Measurements from ENCODE around the gene KCND3. TPM values are rescaled to one million over a fixed set of nuclear protein-coding genes. Genes with fewer than 3 reads are reported as not detected.

The KCND3 gene
- total and polyA plus RNA-seq, 8 donors, result 0.87 to 15.8 (median 4.5) TPM

DNA sequence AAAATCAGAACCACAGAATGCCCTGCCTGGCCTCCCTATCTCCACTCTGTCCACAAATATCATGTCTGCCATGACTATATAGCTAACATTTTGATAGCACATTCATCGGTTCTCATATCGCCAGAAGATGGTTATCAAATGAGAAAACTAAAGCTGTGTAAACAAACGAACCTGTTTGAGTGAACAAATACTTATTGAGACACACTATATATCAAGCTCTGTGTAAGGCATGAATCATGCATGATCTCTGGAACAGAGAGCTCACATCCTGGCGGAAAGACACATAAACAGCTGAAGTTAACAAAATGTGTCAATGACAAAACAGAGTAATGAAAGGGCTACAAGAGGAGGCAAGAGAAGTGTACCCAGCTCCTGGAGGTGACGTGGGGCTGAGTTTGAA, 13.1 kb downstream of the KCND3 start:
- intact Hi-C loops (cut with DNase I; ENCODE audit: low total_unique reads), result no loop called here
- 19 to 45% (median 32%) methylated on average over 5 of the region's 5 CpGs for WGBS, 5 donors
- TF ChIP-seq POLR2AphosphoS5 (IDR thresholded peaks at IDR 0.05) (peak in 1 of 3 donors; percentile 31), POLR2A (IDR thresholded peaks at IDR 0.05) (no peak)
- Histone ChIP-seq H3K9me3 (no peaks in the 10 kb centered on the region), H3K4me3 (no peak overlapping the region), H3K27ac (peak overlapping the region in 1 of 5 donors; percentile 2), H3K36me3 (peaks cover 0 to 11% (median 4%) of the 10 kb centered on the region in 4 donors), H3K27me3 (peaks cover 0 to 9% (median 0%) of the 10 kb centered on the region in 3 donors), H3K4me1 (peaks cover 6 to 22% (median 16%) of the 10 kb centered on the region in 4 donors)
- DNase-seq, result no peak

DNA sequence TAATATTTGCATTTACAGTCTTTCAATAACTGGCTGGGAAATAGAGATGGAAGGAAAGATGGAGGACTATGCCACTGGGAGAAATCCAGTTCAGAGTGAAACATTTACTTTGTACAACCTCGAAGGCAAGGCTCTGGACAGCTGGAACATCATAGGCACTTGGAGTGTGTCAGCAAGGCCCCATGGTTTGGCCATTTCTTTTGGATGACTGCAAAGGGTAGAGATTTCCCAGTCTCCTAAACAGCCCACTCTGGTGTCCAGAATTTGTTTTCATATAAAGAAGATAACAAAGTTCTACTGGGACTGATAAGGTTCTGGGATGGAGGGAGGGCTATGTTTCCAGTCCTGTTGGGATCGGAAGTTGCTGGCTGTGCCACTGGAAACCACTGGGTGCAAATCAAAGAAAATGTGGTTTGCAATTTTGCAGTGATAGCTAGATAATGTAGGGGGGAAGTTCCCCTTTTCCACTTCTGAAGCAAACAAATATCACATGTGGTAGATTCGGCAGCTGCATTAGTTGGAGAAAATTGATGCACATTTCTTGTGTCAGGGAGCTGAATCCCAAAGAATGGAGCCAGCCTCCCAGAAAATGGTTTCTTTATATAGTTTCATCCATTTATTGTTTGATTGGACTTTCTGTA, 16.2 kb downstream of the KCND3 start:
- Histone ChIP-seq H3K4me1 (peaks cover 6 to 27% (median 13%) of the 10 kb centered on the region in 4 donors), H3K36me3 (peaks cover 0 to 10% (median 2%) of the 10 kb centered on the region in 4 donors), H3K4me3 (no peak overlapping the region), H3K27me3 (peaks cover 0 to 9% (median 0%) of the 10 kb centered on the region in 3 donors), H3K27ac (no peak overlapping the region), H3K9me3 (no peaks in the 10 kb centered on the region)
- intact Hi-C loops (cut with DNase I; ENCODE audit: low total_unique reads), result no loop called here
- TF ChIP-seq EP300 (IDR thresholded peaks at IDR 0.05), result no peak
- TF ChIP-seq, protein P1, sequence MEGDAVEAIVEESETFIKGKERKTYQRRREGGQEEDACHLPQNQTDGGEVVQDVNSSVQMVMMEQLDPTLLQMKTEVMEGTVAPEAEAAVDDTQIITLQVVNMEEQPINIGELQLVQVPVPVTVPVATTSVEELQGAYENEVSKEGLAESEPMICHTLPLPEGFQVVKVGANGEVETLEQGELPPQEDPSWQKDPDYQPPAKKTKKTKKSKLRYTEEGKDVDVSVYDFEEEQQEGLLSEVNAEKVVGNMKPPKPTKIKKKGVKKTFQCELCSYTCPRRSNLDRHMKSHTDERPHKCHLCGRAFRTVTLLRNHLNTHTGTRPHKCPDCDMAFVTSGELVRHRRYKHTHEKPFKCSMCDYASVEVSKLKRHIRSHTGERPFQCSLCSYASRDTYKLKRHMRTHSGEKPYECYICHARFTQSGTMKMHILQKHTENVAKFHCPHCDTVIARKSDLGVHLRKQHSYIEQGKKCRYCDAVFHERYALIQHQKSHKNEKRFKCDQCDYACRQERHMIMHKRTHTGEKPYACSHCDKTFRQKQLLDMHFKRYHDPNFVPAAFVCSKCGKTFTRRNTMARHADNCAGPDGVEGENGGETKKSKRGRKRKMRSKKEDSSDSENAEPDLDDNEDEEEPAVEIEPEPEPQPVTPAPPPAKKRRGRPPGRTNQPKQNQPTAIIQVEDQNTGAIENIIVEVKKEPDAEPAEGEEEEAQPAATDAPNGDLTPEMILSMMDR (IDR thresholded peaks at IDR 0.05), result no peak
- no peak for TF ChIP-seq POLR2A (IDR thresholded peaks at IDR 0.05)
- TF ChIP-seq POLR2AphosphoS5 (IDR thresholded peaks at IDR 0.05), result no peak
- DNase-seq, result no peak
- 55 to 71% (median 57%) methylated on average over 3 of the region's 3 CpGs for WGBS, 5 donors

DNA sequence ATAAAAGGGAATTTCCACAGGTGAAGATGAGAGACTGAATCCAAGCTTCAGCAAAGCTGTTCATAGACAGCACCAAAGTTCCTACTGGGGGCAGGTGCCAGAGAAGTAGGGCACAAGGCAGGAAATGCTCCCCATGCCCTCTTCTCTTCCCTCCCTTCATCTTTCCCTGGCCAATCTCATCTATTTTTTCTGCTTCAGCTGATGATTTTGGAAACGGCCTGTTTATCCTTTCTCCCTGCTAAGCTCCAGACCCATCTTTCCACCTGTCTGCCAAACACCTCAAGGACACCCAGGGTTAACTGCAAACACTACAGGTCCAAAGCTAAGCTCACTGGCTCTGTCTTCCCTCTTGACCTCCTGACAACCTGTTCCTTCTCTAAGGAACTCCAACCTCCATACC, 18.1 kb downstream of the KCND3 start:
- intact Hi-C loops (cut with DNase I; ENCODE audit: low total_unique reads), result no loop called here
- DNase-seq, result no peak
- Histone ChIP-seq H3K27me3 (peaks cover 0 to 6% (median 0%) of the 10 kb centered on the region in 3 donors), H3K4me3 (no peak overlapping the region), H3K4me1 (peaks cover 0 to 28% (median 7%) of the 10 kb centered on the region in 4 donors), H3K9me3 (no peaks in the 10 kb centered on the region), H3K36me3 (peaks cover 0 to 10% (median 2%) of the 10 kb centered on the region in 4 donors), H3K27ac (no peak overlapping the region)
- no peak for TF ChIP-seq POLR2AphosphoS5 (IDR thresholded peaks at IDR 0.05)
- WGBS, 5 donors, result 40 to 59% (median 52%) methylated on average over 1 of the region's 1 CpG

DNA sequence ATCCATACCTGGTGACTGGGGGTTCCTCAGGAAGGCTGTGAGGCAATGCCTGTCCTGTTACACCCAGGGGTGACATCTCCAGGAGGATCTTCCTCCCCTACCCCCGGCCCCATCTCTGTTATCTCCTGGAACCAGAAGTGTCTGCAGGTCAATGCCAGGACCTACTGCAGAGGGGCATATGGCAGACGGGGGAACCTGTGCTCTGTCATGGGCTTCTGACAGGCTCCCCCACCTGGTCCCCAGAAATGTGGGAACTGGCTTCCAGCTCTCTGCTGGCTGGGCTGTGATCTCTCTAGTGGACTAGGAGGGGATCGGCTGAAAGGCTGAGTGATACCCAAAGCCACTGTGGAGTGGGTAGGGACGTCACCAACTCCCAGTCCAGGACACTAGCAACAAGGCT, 21.0 kb downstream of the KCND3 start:
- H3K4me3 ChIP-seq, result no peak overlapping the region
- TF ChIP-seq, protein P1 (IDR thresholded peaks at IDR 0.05), result no peak
- no peak for TF ChIP-seq POLR2AphosphoS5 (IDR thresholded peaks at IDR 0.05)
- no peak for TF ChIP-seq POLR2A (IDR thresholded peaks at IDR 0.05)
- no peak for TF ChIP-seq EP300 (IDR thresholded peaks at IDR 0.05)

DNA sequence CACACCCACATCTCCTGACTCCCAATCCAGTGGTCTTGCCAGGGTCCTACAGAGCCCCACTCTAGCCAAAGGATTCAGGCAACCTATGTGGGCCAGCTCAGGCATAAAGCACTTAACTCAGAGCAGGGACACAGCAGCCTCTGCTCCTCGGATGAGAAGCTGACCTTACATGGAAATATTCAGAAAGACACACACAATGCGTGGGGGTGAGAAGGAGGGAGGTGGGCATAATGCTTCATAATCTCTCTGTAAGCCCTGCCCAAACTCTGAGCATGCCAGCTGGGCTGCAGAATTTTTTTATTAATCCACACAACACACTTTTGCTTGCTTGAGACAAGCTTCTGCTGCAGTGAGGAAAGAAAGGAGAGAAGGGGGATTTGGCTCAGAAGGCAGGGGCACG, 21.6 kb downstream of the KCND3 start:
- intact Hi-C loops (cut with DNase I; ENCODE audit: low total_unique reads), result no loop called here
- DNase-seq, result peak in 1 of 2 donors; percentile 42
- H3K27ac ChIP-seq, result no peak overlapping the region
- no peak overlapping the region for H3K4me3 ChIP-seq
- peaks cover 0 to 17% (median 2%) of the 10 kb centered on the region in 4 donors for H3K4me1 ChIP-seq
- H3K36me3 ChIP-seq, result no peaks in the 10 kb centered on the region
- no peaks in the 10 kb centered on the region for H3K27me3 ChIP-seq
- 39 to 74% (median 70%) methylated on average over 3 of the region's 3 CpGs for WGBS, 5 donors
- H3K9me3 ChIP-seq, result no peaks in the 10 kb centered on the region
- TF ChIP-seq POLR2AphosphoS5 (IDR thresholded peaks at IDR 0.05), result no peak
- TF ChIP-seq, protein P1 (IDR thresholded peaks at IDR 0.05), result no peak
- no peak for TF ChIP-seq POLR2A (IDR thresholded peaks at IDR 0.05)

More for the DNA sequence above, 21.0 kb downstream of the KCND3 start:
- Histone ChIP-seq H3K4me1 (peaks cover 0 to 17% (median 2%) of the 10 kb centered on the region in 4 donors), H3K27me3 (peaks cover 0 to under 1% (median 0%) of the 10 kb centered on the region in 3 donors), H3K9me3 (no peaks in the 10 kb centered on the region), H3K27ac (no peak overlapping the region), H3K36me3 (no peaks in the 10 kb centered on the region)
- no peak for DNase-seq
- WGBS, 5 donors, result 60 to 78% (median 66%) methylated on average over 4 of the region's 4 CpGs
- intact Hi-C loops (cut with DNase I; ENCODE audit: low total_unique reads), result no loop called here
